ENCODE measurements around the gene CXCR5. TPM values are rescaled to one million over a fixed set of nuclear protein-coding genes. Genes with fewer than 3 reads are reported as not detected.

CXCR5 gene
- total and polyA plus RNA-seq, 7 donors, result 0.14 to 0.25 (median 0.19) TPM; not detected in 3

DNA sequence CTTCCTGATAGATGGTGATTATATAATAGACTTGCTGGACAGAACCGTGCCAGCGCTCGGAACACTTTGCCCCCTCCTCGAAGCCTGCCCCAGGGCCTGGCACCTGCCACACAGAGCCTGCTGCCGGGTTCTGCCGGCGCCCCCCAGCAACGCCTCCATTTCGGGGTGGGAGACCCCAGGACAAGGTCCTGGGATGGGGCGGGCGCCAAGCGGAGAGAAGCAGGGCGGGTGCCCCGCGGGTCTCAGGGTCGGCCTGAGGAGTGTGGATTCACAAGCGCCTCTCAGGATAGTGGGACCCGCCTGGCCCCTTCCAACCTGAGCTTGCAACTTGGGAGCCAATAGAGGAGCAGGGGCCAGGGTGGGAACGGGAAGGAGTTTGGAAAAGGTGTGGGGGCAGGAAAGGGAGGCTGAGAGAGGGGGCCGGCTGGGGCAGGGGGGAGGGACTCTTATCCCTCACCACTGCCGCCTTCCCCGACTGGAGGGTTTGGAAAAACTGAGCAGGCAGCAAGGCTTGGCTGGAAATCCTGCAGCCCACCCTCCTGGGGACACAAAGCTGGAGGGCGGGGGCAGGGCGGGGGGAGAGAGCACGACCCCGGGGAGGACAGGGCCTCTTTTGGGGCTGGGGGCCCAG lies 45.3 kb downstream of the CXCR5 start:
- peaks cover 22% of the 10 kb centered on the region for H3K4me1 ChIP-seq
- peak overlapping the region; percentile 91 for H3K27ac ChIP-seq
- H3K9me3 ChIP-seq, result no peaks in the 10 kb centered on the region
- 0 to 1% (median 1%) methylated on average over 20 to 26 of the region's 26 CpGs for WGBS, 3 donors
- peak overlapping the region; percentile 79 for H3K4me3 ChIP-seq
- H3K36me3 ChIP-seq (ENCODE audit: insufficient read depth in 1 of 2, low read depth in 1 of 2), result no peaks in the 10 kb centered on the region
- intact Hi-C loops (cut with DNase I), result loop anchor here (1.0 to 5.0 kb wide), 3 partner anchors 22 to 137 kb away; partner anchors contain the start of genes DDX6 (in 1 of the 2), RPS25 (in 1 of the 2) and TRAPPC4 (in 1 of the 2)
- ATAC-seq, result peak; percentile 22 to 58 (median 31)
- TF ChIP-seq, protein P1, sequence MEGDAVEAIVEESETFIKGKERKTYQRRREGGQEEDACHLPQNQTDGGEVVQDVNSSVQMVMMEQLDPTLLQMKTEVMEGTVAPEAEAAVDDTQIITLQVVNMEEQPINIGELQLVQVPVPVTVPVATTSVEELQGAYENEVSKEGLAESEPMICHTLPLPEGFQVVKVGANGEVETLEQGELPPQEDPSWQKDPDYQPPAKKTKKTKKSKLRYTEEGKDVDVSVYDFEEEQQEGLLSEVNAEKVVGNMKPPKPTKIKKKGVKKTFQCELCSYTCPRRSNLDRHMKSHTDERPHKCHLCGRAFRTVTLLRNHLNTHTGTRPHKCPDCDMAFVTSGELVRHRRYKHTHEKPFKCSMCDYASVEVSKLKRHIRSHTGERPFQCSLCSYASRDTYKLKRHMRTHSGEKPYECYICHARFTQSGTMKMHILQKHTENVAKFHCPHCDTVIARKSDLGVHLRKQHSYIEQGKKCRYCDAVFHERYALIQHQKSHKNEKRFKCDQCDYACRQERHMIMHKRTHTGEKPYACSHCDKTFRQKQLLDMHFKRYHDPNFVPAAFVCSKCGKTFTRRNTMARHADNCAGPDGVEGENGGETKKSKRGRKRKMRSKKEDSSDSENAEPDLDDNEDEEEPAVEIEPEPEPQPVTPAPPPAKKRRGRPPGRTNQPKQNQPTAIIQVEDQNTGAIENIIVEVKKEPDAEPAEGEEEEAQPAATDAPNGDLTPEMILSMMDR (IDR thresholded peaks at IDR 0.05), result no peak
- peak in 1 of 2 donors; percentile 59 for DNase-seq
- H3K27me3 ChIP-seq (ENCODE audit: insufficient read depth in 3 of 3, low read length in 2 of 3), result no peaks in the 10 kb centered on the region

DNA sequence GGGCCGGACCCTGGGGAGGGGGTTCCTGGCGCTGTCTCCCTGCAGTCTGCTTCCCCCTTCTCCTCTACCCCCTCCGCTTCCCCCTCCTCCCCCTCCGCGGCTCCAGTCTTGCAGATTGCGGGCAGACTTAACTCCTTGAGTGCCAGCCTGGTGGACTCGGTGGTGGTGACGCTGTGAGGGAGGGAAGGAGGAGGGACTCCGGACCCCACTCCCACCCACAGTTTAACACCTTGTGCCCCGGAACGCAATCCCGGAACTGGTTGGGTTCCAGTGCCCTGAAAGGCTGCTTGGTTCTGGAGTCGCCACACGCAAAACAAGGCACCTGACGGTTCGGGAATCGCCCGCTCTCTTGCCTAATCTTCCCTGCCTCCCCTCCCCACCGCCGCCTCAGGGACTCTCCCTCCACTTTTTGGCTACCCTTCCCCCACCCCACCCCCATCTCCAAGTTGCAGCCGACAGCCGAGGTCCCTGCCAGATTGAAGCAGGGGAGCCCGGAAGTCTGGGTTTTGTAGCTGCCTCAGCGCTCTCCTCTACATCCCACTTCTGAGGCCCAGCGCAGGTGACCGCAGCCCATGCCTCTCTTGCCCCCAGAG lies 45.9 kb downstream of the CXCR5 start:
- H3K27me3 ChIP-seq (ENCODE audit: insufficient read depth in 3 of 3, low read length in 2 of 3), result no peaks in the 10 kb centered on the region
- ATAC-seq (peak; percentile 9 to 46 (median 24)), DNase-seq (peak; percentile 84 to 88)
- TF ChIP-seq, protein P1 (IDR thresholded peaks at IDR 0.05), result no peak
- no peaks in the 10 kb centered on the region for H3K9me3 ChIP-seq
- 0 to 1% (median 0%) methylated on average over 18 to 24 of the region's 26 CpGs for WGBS, 3 donors
- peak overlapping the region; percentile 79 for H3K4me3 ChIP-seq
- H3K27ac ChIP-seq, result peak overlapping the region; percentile 91
- H3K36me3 ChIP-seq (ENCODE audit: insufficient read depth in 1 of 2, low read depth in 1 of 2), result no peaks in the 10 kb centered on the region
- H3K4me1 ChIP-seq, result peaks cover 22% of the 10 kb centered on the region
- intact Hi-C loops (cut with DNase I), result loop anchor here (1.0 to 5.0 kb wide), 5 partner anchors 22 to 137 kb away; partner anchors contain the start of genes DDX6 (in 1 of the 2), RPS25 (in 1 of the 2), TRAPPC4 (in 1 of the 2) and UPK2 (in 1 of the 2)

DNA sequence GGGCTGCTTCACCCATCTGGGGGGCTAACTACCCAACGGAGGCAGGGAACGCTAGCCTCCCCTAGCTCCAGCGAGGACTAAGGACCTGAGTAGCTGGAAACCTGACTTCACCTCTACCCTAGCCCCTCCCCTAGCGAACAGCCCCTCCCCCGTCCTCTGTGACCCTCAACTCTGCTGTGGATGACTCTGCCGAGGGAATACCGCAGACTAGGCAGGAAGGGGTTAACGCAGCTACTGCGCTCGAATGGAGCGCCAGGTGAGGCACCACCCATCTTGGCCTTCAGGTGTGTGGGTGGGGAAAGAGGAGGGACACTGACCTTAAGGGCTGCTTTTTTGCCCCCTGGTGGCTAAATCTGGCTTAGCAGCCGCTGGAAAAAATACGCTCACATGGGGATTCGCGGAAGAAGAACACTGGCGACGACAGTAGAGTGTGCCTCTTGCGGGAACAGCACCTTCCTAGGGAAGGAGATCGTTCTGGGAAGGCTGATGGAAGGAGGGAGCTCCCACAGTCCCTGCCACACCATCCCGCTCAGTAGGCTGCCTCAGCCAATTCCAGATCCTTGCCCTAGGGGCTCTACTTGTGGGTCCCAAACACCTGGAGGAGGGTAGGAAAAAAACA lies 46.5 kb downstream of the CXCR5 start:
- Histone ChIP-seq H3K27ac (peak overlapping the region; percentile 91), H3K4me1 (peaks cover 22% of the 10 kb centered on the region), H3K27me3 (ENCODE audit: insufficient read depth in 3 of 3, low read length in 2 of 3) (no peaks in the 10 kb centered on the region), H3K4me3 (peak overlapping the region; percentile 79), H3K9me3 (no peaks in the 10 kb centered on the region), H3K36me3 (ENCODE audit: insufficient read depth in 1 of 2, low read depth in 1 of 2) (no peaks in the 10 kb centered on the region)
- DNase-seq (peak; percentile 85 to 87), ATAC-seq (peak; percentile 21 to 46 (median 38))
- intact Hi-C loops (cut with DNase I), result loop anchor here (1.0 to 5.0 kb wide), 3 partner anchors 23 to 33 kb away; partner anchors contain the start of gene UPK2 (in 1 of the 2)
- TF ChIP-seq, protein P1 (IDR thresholded peaks at IDR 0.05), result peak; percentile 87
- 0 to 2% (median 1%) methylated on average over 20 of the region's 20 CpGs for whole genome bisulfite sequencing, 3 donors

DNA sequence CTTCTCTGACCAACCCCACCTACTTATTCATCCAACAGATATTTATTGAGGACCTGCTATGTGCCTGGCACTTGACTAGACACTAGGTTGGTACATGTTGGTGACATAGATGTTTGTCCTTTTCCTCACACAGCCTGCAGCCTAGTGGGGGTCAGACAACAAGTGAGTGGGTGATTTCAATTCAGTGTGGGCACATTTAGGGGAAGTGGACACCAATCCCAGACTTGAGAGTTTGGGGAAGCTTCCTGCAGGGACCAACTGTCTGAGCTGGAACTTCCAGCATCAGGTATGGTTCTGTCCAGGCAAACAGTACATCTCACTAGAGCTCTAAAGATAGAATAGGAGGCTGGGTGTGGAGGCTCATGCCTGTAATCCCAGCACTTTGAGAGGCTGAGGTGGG lies 47.9 kb downstream of the CXCR5 start:
- Histone ChIP-seq H3K36me3 (ENCODE audit: insufficient read depth in 1 of 2, low read depth in 1 of 2) (no peaks in the 10 kb centered on the region), H3K9me3 (no peaks in the 10 kb centered on the region), H3K4me1 (peaks cover 22% of the 10 kb centered on the region), H3K4me3 (no peak overlapping the region), H3K27ac (no peak overlapping the region), H3K27me3 (ENCODE audit: insufficient read depth in 3 of 3, low read length in 2 of 3) (no peaks in the 10 kb centered on the region)
- DNase-seq (no peak), ATAC-seq (no peak)
- intact Hi-C loops (cut with DNase I), result loop anchor here (2.0 to 5.0 kb wide), 2 partner anchors 25 to 34 kb away; partner anchors contain the start of gene UPK2 (in 1 of the 2)
- TF ChIP-seq, protein P1 (IDR thresholded peaks at IDR 0.05), result no peak
